HepG2 (cell line): ENCODE measurements around the gene CTSA. TPM values are rescaled to one million over a fixed set of nuclear protein-coding genes. Genes with fewer than 3 reads are reported as not detected.
A peak's percentile ranks its signal among the peaks of the same experiment; 100 is the strongest.

ENCODE experiments used
- DZIP1 ChIP-seq: sonication (generic); formaldehyde crosslinking; IDR thresholded peaks from 2 replicates; pipeline ENCODE4 v1.5.0; 2020; ENCODE audit warnings: mild to moderate bottlenecking, missing genetic modification reagents
- FUBP1 ChIP-seq: sonication (generic); formaldehyde crosslinking; IDR thresholded peaks from 2 replicates; pipeline ENCODE4 v1.5.1; 2020; ENCODE audit warnings: missing genetic modification reagents, mild to moderate bottlenecking, borderline replicate concordance
- HINFP ChIP-seq: sonication (generic); formaldehyde crosslinking; IDR thresholded peaks from 2 replicates; pipeline ENCODE4 v1.4.0; 2020; ENCODE audit warnings: low read depth, mild to moderate bottlenecking, missing genetic modification reagents
- RFXAP ChIP-seq: sonication (generic); formaldehyde crosslinking; IDR thresholded peaks from 2 replicates; pipeline ENCODE4 v1.4.0; 2020; ENCODE audit warnings: missing genetic modification reagents, borderline replicate concordance
- SMAD1 ChIP-seq: sonication (generic); formaldehyde crosslinking; IDR thresholded peaks from 2 replicates; pipeline ENCODE4 v1.4.0; 2020; ENCODE audit warnings: missing genetic modification reagents, low read depth, mild to moderate bottlenecking, borderline replicate concordance
- TEAD3 ChIP-seq: optimal IDR thresholded peaks from 2 replicates; pipeline ENCODE3; 2016; ENCODE audit warnings: borderline replicate concordance
- ZFP91 ChIP-seq: sonication (generic); formaldehyde crosslinking; IDR thresholded peaks from 2 replicates; pipeline ENCODE4 v1.9.0; 2022; ENCODE audit warnings: missing genetic modification reagents, mild to moderate bottlenecking, borderline replicate concordance
- ZNF17 ChIP-seq: sonication (generic); formaldehyde crosslinking; IDR thresholded peaks from 2 replicates; pipeline ENCODE4 v1.5.0; 2020; ENCODE audit warnings: mild to moderate bottlenecking, missing genetic modification reagents
- ZNF337 ChIP-seq: sonication (generic); formaldehyde crosslinking; IDR thresholded peaks from 2 replicates; pipeline ENCODE4 v1.5.1; 2020; ENCODE audit warnings: missing genetic modification reagents, low read depth, mild to moderate bottlenecking, borderline replicate concordance
- ZNF496 ChIP-seq: sonication (generic); formaldehyde crosslinking; IDR thresholded peaks from 2 replicates; pipeline ENCODE4 v1.8.1; 2023; ENCODE audit warnings: mild to moderate bottlenecking, moderate library complexity, missing genetic modification reagents; ENCODE audit not compliant: insufficient replicate concordance
- ZNF660 ChIP-seq: sonication (generic); formaldehyde crosslinking; IDR thresholded peaks from 2 replicates; pipeline ENCODE4 v1.5.1; 2020; ENCODE audit warnings: mild to moderate bottlenecking, low read depth, missing genetic modification reagents, borderline replicate concordance
- ZNF782 ChIP-seq: sonication (generic); formaldehyde crosslinking; IDR thresholded peaks from 2 replicates; pipeline ENCODE4 v1.4.0; 2020; ENCODE audit warnings: missing genetic modification reagents, mild to moderate bottlenecking, borderline replicate concordance
- ZSCAN5A ChIP-seq: sonication (generic); formaldehyde crosslinking; IDR thresholded peaks from 2 replicates; pipeline ENCODE4 v1.8.0; 2022; ENCODE audit warnings: mild to moderate bottlenecking, missing genetic modification reagents, borderline replicate concordance
- ZXDC ChIP-seq: sonication (generic); formaldehyde crosslinking; IDR thresholded peaks from 2 replicates; pipeline ENCODE4 v1.5.0; 2020; ENCODE audit warnings: mild to moderate bottlenecking, missing genetic modification reagents
- polyA plus RNA-seq, 8 experiments: library from polyadenylated mRNA; depleted of rRNA in 3 of 8; stranded (reverse) in 7 of 8; unstranded in 1 of 8; fragments of >200 nt; fragmentation: Illumina TruSeq in 4 of 8; extraction: Trizol in 4 of 8; gene quantifications; 2 replicates each; pipeline versions ENCODE4 v1.2.1 to v1.2.3, GENCODE V29; 2011 to 2016; ENCODE audit warnings: low read depth in 4 of 8, missing spikeins in 1 of 8, mixed read lengths in 1 of 8; ENCODE audit not compliant: insufficient read depth in 1 of 8
- total RNA-seq, 5 experiments: library from RNA; depleted of rRNA; stranded (reverse); fragments of >200 nt; fragmentation: Illumina TruSeq; extraction: Trizol; gene quantifications; 2 replicates each; pipeline ENCODE4 v1.2.3, GENCODE V29; 2016; ENCODE audit warnings: low read depth in 1 of 5

CTSA gene
- total and polyA plus RNA-seq, 2 of the 13 experiments (the other 11 are each of a cell fraction or from before 2014, with no cell fraction given) = 202 to 231 TPM

GRCh38 chr20:45921337-45922189 lies 30.4 kb downstream of the CTSA start (continued):
- 0 out of 2 replicates have a peak, but pooled peaks have one; percentile 23 for TF ChIP-seq ZXDC (CRISPR knock-in tag)
- no peak for TF ChIP-seq ZSCAN5A (CRISPR knock-in tag)
- TF ChIP-seq TEAD3 (CRISPR knock-in tag) = peak; percentile 71
- TF ChIP-seq ZNF782 = 0 out of 2 replicates have a peak, but pooled peaks have one; percentile 41
- TF ChIP-seq ZNF17 (CRISPR knock-in tag) = no peak
- TF ChIP-seq SMAD1 (CRISPR knock-in tag) = no peak
- no peak for TF ChIP-seq DZIP1
- TF ChIP-seq ZNF660 (CRISPR knock-in tag) = no peak
- TF ChIP-seq ZNF496 (CRISPR knock-in tag) = no peak
- TF ChIP-seq ZFP91 (CRISPR knock-in tag) = no peak
- TF ChIP-seq ZNF337 (CRISPR knock-in tag) = no peak
- TF ChIP-seq HINFP (CRISPR knock-in tag) = no peak
- TF ChIP-seq RFXAP (CRISPR knock-in tag) = no peak
- no peak for TF ChIP-seq FUBP1 (CRISPR knock-in tag)
